ENCODE measurements around the gene NACC2.
"Not testable (repeated sequence)": the region's sequence is repeated elsewhere in the genome, so short reads cannot be mapped to it uniquely, and the experiment has no call there.

NACC2 gene

DNA sequence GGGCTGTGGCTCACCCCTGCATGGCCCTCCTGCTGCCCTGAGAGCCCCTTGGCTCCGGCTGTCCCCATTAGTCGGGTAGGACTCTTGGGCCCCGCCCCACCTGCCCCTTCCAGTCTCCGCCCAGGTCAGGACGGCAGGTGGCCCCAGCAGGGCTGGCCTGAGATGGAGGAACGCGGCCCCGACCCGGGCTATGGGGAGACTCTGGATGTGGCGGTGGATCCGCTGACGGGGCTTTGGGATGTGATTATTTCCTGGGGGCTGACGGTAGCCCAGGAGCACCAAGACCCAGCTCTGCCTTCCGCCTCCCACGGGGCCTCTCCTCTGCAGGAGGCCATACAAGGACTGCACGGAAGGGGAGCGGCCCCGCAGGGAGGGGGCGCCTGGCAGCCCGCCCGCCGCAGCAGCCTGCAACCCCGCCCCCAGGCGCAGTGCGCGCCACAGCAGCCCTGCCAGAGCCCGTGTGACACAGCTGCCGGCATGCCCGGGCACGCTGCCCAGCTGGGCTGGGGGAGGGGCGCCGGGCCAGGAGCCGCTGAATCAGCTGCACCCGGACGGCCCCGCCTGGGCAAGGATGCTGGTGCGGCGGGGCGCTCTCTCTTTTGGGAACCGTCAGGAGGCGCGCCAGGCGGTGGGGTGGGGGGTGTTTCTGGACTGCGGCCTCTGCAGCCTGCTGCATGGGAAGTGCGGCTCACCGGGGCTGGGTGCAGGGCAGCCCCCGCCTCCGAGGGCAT is 14.4 kb upstream of the NACC2 start:
- DNase-seq: peak; percentile 79 to 88 (median 85)

DNA sequence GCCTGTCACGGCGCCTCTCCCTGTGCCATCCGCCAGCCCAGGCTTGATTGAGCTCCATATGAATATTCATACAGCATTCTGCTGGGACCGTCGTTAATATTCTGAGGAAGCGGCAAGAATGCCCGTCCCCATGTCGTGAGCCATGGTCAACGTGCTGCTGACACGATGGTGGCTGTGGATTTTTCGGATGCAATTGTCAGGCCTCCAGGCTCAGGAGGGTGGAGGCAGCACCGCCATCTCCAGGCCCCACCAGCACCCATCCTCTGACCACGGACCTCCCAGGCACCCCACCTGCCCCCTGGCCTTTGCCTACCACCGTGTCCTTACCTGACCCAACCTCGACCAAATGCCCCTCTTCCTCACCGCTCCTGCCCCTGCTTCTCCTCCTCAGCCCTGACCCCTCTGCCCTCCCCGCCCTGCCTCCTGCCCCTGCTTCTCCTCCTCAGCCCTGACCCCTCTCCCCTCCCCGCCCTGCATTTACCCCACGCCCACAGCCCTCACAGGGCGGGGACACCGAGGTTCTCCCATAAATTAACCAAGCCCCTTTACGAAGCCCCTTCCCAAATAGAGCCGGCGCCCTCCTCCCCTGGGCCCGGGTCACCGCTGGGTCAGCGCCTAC is 13.7 kb upstream of the NACC2 start:
- no peak for DNase-seq

DNA sequence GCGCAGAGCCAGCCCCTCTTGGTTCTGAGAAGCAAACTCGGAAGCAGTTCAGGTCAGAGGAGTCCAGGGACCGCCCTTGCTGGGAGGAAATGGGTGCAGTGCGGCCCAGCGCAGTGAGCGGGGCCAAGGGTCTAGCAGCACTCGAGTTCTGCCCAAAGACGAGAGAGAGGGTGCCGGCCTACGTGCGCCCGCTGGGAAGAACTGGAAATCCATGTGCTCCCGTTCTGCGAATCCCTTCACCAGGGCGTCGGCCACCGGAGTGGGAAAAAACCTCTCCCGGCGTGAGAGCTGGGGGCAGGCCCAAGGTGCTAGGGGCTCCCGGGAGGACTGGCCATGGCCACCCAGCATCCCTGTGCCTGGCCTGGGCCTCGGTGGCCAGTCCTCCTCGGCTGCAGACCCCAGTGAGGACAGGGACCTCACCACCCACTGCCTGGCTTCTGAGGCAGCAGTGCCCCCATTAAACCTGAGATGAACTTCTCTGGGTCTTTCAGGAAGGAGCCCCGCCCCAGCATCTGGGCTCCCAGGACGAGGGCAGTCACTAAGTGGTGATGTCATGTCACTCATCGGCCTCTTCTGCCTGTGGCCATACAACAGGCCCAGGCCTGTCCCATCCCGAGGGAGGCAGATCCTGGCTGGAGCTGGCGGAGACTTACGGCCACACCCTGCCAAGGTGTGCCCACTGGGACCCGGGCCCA is 13.0 kb upstream of the NACC2 start:
- DNase-seq: peak in 1 of 6 experiments; percentile 32

DNA sequence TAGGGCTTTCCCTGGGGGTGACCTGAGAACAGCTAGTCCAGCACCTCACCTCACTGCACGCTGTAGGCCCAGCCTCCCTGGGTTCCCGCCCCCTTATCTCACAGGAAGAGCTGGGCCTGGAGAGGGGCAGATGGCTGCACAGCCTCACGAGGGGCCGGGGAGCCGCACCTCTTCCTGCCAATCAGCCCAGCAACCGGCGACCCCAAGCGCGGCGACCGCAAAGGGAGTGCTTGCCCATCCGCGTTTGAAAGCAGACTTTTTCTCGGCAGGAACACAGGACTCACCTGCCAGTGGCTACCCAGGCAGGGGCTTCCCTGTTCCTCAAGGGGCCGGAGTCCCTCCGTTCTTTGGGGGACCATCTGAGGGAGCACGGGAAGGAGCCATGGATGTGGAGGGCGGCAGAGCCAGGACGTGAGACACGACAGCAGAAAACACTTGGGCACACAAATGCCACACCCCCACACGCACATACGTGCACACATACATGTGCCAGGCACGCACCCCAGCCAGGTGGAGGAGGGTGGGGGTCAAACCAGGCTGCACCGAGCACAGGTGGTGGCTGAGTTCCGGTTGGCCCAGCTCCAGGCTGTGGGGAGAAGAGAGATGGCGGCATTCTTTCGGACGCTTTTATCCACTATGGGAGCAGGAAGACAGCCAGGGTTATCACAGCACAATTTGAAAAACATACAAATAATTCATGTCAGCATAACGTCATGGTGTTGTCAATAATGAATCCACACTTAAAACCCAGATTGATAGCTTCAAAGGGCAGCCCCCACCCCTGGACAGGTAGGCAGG is 12.3 kb upstream of the NACC2 start:
- DNase-seq: peak in 5 of 6 experiments; percentile 15 to 54 (median 38)

DNA sequence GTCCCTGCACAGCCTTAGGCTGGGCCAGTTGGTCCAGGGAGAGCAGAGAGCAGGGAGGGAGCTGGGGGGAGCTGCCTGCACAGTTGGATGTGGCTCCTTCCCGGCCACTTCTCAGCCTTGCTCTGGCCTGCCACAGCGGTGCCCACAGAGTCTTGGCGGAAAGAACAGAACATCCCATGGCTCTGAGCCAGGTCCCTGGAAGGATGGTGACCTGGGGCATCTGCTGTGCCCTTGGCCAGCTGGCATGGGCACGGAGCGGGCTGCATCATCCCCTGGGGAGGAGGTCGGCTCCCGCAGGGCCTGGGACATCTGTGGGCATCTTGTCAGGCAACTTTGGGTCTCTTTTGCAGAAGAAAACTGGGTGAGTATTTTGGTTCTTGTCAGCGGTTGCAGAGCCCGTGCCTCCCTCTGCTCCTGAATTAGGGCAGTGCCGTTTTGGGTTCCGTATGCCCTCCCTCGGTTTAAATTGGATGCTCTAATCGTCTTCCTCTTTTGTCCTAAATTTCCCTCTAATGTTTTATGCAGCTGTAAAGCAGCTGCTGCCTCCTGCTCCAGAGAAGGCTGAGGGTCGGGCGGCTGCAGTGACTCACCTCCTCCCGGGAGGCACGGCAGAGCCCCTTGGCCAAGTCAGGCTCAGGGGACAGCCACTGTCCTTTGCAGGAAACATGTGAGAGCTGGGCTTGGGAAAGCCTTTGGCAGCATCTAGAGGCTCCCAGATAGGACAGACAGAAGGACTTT is 10.5 kb upstream of the NACC2 start:
- no peak for DNase-seq

DNA sequence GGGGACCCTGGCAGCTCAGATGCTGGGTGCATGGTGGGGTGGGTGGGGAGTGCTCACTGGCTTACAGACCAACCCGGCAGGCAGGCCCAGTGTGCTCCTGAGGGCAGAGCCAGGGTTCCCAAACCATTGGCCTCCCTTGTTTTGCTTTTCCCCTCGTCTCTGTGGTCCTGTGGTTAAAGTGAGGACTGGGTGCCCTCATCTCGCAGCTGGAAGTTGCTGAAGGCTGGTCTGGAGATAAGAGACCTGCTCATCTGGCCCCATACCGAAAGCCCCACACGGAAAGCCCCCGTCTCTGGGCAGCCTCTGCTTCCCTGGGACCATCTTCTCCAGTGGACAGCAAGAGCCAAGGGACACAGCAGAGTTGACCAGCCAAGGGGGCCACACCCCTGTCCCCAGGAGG is 9.8 kb upstream of the NACC2 start:
- DNase-seq: no peak

DNA sequence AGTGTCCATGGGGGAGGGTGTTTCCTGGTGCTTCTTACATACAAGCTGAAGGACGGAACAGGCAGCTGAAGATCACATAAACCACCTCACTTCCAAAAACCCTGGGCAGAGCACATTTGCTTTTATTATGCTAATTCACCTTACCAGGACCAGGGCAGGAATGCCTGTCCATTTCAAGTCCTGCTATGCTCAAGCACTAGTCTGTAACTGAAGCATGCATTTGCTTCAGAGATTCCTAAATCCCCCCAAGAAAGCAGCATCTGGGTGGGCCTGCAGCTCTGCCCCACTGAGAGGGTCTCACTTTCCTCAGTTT is 9.4 kb upstream of the NACC2 start:
- no peak for DNase-seq

DNA sequence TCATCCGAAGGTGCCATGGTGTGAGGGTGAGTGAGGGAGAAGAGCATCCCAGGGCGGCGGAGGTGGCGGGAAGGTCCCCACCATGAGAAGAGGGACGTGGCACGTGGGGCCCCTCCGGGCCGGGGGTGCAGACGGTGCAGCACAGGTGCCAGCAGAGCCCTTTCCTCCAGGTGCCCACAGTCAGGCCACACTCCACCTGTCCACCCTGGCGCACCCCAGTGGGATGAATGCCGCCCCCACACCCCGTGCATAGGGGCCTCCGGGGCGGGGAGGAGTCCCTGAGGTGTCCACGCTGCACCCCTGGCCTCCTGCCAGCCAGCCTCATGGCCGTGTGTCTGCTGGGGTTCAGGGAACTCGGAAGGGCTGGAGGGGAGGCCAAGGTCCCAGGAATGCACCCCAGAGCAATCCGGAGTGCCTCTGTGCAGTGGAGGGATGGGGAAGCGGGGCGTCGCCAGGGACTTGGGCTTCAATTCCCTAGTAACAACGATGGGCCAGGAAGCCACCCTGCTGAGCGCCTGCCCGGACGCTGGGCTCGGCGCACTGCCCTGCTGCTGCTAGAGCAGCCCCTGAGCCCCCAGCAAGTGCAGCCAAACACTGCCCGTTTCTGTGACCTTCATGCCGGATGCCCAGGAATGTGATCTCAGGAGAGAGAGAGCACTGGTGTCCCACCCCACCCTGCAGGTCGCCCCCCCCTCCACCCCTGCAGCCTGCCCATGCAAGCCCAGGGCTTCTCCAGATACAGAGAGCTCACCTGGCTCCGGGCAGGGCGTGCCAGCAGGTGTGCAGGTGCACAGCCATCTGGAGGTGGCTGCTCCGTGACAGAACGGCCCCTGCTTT is 8.8 kb upstream of the NACC2 start:
- no peak for DNase-seq

DNA sequence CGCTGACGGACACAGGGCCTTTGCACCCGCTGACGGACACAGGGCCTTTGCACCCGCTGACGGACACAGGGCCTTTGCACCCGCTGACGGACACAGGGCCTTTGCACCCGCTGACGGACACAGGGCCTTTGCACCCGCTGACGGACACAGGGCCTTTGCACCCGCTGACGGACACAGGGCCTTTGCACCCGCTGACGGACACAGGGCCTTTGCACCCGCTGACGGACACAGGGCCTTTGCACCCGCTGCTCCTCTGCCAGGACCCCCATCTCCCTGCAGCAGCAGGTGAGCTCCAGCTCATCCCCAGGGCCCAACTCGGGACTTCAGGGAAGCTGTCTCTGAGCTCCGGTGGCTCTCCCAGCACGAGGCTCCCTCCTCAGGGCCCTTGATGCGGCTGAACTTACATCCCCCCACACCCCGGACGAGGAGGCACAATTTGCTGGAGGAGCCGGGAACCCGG is 6.6 kb upstream of the NACC2 start:
- DNase-seq: not testable (repeated sequence)

DNA sequence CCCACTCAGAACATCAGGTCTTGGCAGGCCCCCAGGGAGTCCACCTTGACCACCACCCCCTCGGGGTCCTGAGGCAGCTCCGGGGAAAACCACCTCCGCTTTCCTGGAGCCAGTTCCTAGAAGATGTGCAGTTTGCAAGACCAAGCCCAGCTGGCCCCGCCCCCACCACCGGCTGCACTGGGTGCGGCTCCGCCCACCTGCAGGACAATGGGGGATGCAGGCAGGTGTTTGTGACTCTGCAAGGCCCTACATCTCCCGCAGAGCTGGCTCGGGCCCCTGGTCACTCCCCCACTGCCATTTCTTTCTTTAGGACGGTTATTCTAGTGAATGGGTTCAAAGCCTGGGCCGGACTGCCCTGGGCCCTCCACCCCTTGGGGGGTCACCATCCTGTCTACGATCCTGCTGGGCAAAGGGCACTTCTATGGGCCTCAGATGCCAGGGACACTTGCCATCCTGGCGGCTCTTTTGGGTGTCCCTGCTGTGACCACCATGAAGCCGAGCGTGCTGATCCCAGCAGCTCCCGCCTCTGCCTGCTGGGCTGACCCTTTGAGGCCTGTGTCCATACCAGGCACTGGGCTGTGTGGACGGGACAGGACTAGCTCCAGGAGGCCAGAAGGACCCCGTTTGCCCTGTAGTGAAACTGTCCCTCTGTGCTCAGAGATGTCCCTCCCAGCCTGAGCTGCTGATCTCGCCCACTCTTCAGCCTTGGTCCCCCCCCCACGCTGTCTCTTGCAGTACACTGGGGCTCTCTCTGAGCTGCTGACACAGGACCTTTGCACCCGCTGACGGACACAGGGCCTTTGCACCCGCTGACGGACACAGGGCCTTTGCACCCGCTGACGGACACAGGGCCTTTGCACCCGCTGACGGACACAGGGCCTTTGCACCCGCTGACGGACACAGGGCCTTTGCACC is 5.9 kb upstream of the NACC2 start:
- DNase-seq: no peak

DNA sequence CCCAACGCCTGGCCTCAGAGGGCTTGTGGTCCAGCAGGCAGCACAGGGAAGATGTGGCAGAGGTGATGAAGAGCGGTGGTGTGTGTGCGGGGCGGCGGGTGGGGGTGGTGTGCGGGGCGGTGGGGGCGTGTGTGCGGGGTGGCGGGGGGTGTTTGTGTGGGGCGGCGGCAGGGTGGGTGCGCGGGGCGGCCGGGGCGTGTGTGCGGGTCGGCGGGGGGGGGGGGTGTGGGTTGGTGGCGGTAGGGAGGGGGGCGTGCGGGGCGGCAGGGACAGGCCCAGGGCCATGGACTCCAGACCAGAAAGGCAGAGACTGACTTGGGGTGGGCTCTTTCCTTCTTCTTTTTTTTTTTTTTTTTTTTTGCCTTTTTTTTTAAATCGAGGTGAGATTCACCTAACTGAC is 4.5 kb upstream of the NACC2 start:
- no peak for DNase-seq

DNA sequence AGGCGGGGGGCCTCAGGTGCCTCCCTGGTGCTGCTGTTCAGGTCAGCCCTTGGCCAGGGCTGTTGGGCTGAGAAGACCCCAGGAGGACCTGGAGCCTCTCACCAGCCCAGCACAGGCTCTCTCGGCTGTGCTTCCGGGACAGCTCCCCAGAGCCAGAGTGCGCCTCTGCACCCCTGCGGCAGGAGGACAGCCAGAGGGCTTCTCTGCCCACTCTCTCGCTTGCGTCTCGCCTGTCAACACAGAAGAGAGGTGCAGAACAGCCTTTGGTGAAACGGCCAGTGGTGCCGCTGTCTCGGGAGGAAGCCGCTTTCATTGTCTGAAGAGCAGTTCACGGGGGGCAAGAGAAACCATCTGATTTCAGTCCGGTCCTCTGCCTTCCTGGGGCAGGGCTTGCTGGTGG is 3.8 kb upstream of the NACC2 start:
- peak in 1 of 6 experiments; percentile 10 for DNase-seq

DNA sequence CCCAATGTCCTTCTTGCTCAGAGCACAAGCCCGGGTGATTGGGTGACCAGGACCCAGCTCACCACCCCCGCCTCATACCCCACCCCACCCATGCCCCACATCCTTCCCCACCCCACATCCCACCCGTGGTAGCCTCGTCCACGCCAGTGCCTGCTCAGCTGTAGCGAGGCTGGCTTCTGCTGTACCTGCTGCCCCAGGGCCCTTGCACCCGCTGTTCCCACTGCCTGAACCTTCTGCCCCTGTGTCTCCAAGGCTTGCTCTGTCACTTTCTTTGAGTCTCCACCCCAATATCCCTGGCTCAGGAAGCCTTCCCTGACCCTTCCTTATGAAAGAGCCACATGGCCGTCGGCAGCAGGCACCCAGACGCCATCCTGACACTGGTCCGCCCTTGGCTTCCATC is 3.1 kb upstream of the NACC2 start:
- no peak for DNase-seq

DNA sequence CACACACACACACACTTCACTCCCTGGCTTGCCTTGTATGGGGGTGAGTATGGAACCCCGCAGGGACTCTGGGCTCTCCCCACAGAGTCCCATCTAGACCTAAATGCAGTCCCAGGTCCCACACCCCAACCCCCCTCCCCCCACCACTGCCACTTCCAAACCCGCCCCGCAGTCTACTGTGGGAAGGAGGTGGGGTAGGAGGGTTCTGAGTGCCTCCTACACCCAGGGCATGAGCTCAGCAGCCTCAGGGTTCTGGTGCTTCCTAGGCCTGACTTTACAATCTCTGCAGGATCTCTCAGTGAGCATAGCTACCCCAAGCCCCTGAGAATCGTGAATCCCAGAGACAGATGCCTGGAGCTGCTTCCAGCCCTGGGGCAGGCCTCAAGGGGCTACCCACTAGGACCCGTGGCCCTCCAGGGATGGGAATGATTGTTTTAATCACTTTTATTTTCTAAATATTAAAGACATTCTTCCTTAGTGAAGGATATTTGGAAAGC is 1.5 kb upstream of the NACC2 start:
- DNase-seq: no peak

DNA sequence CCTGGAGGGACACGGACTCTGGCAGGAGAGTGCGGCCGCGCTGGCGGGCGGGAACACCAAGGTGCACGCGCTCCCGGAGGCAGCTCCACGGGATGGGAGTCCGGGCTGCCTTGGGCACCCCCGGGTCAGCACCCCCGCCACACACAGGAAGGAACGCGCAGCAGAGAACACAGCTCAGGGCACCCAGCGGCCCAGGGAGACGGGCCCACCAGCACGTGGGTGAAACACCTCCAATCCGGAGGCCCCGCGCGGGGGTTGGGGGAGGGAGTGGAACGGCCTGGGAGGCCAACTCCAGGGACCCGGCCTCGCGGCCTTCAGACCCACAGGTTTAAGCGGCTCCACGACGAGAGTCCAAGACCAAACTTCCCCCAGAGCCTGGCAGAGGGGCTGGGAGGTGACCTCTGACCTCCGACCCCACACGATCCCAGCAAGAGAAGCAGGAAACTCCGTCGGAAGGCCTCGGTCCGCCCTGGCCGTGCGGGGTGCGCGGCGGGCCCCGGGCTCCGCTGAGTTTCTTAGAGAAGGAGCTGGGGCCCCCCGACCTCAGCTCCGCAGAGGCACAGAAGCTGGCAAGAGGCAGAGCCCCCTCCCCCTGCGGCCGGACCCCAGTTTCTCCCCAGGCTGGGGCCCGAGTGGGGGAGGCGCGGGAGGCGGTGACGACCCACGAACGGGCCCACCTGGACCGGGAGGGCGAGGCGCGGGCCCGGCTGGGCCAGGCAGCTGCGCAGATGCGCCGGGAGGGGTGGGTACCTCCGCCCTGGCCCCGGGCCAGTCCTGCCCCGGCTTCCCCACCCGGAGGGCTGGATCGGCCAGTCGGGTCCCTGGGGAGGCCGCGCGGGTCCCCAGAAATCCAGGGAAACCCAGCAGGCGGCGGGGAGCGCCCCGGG is 851 bp downstream of the NACC2 start:
- peak; percentile 42 to 60 (median 48) for DNase-seq

DNA sequence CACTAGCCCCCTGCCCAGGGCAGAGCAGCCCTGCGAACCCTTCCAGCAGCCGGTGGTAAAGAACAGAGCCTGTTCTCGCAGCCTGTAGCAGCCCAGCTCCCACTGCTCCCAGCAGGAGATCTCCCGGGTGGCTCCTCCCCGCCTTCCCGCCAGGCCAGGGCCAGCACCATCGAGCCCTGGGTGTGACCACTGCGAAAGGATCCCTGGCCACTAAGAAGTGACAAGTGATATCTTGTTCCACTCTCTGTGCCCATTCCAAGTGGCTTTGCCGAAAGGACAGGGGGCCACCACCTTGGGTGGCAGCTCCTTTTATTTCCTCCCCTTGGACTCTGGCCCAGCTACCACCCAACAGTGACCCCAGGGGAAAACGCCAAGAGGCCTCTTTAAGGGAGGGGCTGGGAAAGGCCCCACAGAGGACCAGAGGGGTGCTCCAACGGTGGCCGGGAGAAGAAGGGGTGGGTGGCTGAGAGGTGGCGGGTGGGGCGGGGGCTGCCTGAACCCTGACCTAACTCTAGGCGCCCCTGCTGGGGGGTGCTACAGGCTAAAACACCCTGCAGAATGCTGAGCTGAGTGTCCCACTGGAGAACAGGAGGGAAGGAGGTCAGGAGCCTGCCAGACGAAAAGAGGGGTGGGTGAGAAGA is 1.6 kb downstream of the NACC2 start:
- no peak for DNase-seq

DNA sequence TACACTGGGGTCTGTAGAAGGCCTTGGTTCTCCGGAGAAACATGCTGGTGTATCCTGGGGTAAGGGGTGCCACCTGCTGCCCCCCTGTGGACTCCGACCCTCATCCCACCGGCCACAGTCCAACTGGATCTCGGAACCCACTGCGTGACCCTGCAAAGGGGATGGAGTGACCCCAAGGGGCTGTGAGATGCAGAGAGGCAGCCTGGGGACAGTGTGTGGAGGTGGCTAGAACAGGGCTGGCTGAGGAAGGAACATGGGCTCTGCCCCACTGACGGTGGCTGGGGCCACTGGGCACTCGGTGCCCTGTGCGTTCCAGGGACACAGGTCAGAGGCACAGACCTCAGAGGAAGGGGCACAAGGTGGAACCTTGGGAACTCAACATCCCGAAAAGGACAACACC is 2.3 kb downstream of the NACC2 start:
- DNase-seq: no peak

DNA sequence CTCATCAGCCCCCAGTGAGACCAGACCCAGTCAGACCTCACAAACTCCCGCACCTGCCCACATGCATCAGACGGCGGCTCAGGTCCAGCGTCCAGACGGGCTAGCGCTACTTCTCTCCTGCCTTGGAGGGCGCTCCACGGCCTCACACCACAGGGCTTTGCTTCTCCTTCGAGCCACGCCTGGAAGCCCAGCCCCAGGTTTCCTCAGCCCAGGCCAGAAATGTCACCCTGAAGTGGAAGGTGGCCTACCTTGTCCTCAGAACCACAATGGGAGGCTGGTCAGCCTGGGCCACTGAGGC is 2.8 kb downstream of the NACC2 start:
- DNase-seq: no peak

Data from stimulated activated naive CD4-positive, alpha-beta T cell (primary cell).